SHP77 treated with DMSO at 0.1 percent for 48 hours (cell line): ENCODE data around the gene CDH23.

Experiments
- DNase-seq: peaks from one replicate; lab custom pipeline; 2025; lab: John Stamatoyannopoulos, UW

Gene CDH23

DNA sequence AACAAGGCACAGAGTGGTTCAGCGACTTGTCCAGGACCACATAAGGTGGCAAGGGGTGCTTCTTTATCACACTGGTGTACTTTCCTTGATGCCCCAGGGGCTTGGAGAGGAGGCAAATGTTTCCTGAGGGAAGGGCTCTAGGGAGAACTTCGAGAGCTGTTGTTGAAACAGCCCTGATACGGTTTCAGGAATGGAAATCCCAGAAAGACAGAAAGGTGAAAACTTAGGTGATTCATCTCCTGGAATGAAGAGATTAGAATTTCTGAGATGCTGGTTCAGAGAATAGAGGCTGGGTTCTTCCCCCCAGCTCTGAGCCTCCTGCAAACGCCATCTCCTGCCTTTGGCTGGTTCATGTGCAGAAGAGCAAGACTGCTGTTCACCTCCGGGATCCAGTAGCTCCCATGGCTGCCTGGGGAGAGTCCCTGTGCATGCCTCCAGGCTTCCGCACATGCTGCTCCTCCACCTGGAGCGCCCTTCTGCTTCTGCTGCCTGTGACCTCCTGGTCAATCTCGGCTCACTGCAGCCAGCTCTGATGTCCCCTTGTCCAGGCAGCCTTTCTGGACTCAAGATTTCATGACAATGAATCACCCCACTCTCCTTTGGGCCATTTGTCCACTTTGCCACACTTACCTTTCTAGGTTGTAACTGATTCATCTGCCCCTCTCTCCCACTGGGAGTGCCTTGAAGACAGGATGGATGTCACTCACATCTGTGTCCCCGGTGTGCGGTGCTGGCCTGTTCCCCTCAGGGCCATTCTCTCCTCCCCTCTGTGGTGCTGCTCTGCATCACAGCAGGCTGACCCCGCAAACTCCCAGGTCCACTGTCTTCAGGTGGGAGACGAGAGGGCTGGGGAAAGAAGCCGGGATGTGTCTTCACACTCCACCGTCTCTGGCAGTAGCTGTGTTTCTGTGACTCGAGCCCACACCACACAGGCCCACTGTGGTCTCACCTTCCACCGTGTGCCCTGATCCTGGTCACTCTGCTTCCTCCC, 3.6 kb upstream of the CDH23 start:
- no peak for DNase-seq

GRCh38 chr10:71393841-71394475, 2.8 kb upstream of the CDH23 start:
- no peak for DNase-seq

- no peak for DNase-seq
Observed at GRCh38 chr10:71394926-71395562, 1.7 kb upstream of the CDH23 start.

DNA sequence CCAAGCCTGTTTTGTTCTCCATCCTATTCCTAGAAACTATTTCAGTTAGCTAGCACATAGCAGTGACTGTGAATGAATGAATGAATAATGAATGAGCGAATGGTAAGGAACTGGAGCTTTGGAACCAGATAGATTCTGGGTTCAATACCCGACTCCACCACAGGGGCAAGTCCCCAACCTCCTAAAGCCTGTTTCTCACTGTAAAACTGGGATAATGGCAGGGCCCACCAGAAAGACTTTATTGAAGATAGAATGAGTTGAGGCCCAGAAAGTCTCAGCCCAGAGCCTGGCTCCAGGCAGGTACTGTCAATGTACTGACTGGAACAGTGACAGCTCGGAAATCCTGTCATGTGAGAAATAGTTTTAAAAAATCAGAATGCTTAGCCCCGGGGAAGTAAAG, 1.1 kb upstream of the CDH23 start:
- DNase-seq: no peak

DNA sequence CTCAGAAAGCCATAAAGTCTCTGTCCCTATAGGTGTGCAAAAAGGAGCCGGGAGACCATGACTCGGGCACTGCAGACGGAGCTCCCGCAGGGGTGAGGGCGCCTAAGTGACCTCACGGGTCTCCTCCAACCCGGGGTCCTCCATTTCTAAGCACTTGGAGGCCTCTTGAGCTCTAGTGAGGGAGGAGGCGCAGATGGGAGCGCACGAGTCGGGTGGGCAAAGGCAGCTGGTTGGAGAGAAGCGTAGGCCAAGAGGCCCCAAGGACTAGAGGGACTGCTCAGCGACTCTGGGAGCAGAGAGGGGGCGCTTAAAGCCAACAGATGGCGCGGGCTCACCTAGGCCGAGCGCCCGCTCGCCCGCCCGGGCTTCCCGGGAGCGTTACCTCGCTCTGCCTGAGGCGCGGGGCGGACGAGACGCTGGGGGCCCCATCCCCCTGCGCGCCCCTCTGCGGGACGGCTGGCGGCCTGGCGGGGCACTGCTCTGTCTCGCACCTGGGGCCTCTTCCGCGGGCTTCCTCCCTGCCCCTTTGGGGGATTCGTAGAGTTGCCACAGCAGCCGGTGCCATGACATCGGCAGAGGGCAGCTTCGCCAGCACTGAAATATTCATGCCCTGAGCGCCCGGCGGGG, 523 bp upstream of the CDH23 start:
- no peak for DNase-seq

DNA sequence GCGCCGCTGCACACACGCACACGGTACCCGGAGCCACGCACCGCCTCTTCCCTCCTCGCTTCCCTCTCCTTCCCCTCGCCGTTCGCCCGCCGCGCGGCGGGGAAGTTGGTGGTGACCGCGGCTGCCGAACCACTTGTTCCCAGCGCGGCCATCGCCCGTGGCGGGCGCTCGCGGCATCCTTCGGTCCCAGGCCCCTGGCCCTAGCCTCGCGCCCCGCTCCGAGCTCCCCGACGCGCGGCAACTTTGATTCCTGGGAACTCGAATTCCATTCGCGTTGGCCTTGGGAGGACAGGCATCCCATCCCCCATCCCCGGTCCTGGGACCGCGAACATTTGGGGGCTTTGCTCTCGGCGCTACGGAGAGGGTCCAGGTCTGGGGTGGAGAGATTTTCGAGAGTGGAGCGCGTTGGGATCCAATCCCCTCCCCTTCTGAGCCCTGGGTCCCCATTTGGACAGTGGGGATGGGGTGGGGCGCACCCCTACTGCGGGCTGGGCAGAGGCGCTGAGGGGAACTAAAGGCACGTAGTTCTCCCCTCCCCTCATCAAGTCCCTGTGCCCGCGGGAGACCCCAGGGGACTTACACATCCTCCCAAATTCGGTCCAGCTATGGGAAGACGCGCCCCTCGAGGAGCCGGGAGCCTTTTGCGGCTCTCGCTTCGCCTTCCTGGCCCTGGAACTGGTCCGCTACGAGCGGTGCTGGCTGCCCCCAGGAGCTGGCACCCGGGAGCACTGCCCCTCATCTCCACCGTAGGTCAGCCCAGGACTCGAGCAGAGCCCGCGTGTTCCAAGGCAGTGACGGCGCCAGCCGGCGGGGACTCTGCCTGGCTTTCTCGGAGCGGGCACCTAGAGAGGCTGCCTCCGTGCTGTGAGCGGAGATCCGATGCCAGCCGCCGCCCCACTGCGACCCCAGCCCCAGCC, 834 bp downstream of the CDH23 start:
- DNase-seq: no peak

GRCh38 chr10:71398976-71399375, 2.3 kb downstream of the CDH23 start:
- no peak for DNase-seq

DNA sequence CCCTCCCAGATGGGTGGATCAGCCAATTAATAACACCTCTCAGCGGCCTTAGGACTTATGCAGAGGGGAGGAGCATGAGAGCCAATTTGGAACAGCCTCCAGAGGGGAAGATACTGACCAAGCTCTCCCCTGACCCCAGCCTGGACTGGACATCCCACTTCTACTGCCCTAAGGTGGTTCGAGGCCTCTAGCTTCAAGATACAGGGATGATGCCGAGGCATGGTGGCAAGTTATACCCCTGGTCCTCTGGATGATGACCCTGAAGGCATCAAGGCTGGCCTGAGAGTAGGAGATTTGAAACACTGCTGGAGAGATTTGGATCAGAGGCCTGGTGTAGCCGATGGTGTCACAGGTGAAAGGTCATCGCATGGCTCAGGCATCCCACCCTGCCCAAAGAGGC, 3.2 kb downstream of the CDH23 start:
- no peak for DNase-seq

DNA sequence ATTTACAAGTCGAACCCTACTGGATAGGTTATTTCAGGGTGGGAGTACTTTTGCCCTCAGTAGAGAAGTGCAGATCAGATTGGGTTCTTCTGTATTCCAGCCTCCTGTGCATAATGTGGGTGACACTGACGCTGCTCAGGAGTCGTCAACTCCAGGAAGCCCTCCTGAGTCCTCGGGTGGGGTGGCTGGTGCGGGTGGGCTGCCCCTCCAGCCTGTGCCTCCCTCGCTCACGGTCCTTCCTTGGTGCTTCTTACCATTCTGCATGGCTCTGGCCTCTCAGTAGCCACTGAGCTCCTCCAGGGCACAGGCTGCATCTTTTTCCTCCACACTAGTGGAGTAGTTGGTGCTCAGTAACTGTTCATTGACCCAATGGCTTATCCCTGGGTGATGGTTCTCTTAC, 4.3 kb downstream of the CDH23 start:
- no peak for DNase-seq

DNA sequence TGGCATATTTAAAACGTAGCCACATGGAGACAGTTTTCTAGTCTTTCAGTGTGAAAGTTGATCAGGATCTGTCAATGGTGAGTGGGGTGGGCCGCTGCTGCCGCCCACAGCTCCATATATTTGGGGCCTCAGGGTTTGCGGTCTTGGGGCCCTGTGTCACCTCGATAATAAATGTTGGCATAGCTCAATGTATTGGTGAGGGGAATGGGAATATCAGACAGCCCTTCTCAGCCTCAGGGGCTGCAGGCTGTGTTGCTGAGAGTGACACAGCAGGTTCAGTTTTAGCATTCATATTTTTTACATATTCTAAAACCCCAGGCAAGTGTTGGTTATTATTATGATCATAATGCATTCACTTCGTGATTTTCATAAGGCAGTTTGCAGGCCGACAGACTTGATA, 5.3 kb downstream of the CDH23 start:
- no peak for DNase-seq

GRCh38 chr10:71404503-71405295, 8.0 kb downstream of the CDH23 start:
- DNase-seq: no peak

DNA sequence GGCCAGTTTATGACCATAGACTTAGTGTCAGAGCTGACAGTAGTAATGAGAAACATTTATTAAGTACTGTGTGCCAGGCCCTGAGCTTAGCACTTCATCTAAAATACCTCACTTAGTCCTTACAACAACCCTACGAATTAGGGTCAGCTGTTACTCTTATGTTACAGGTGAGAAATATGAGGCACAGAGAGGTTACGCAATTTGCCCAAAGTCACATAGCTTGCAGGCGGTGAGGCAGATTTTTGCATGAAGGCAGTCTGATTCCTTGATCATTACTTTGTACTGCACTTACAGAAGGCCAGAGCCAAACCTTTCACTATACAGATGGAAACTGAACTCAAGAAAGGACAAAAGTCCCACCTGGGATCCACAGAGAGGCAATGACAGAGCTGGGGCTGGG, 10.2 kb downstream of the CDH23 start:
- DNase-seq: no peak

DNA sequence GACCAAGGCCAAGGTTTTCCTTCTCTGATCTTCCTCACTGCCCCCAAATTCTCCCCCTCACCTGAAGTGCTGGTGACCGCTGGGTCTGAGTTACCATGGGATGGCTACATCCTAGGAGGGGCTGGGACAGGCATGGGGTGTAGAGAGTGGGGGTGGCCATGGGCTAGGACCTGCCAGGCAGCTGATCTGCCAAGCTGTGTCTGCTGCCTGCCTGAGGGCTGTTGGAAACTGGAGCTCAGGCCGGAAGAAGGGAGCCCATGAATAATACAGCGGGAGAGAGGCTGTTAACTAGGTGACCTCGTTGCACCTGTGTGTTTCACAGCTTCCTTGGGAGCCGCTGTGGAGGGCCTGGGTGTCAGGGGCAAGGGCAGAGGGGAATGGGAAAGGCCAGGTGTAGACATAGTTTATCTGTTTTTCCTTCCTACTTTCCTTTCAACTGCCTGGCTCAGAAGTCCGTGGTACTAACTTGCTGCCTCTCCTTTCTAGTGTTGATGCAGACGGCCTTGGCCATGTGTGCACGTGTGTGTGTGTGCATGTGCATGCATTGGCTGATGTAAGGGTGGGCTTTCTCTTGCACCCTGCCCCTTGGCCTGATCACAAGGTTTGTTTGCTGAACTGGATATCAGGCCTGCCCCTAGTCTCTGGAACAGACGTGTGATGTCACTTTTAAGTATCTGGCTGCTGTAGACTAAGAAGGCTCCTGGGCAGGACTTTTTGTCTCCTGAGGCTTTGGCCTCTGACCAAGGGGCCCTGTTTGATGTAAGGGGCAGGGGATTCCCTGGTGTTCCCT, 11.9 kb downstream of the CDH23 start:
- DNase-seq: no peak

DNA sequence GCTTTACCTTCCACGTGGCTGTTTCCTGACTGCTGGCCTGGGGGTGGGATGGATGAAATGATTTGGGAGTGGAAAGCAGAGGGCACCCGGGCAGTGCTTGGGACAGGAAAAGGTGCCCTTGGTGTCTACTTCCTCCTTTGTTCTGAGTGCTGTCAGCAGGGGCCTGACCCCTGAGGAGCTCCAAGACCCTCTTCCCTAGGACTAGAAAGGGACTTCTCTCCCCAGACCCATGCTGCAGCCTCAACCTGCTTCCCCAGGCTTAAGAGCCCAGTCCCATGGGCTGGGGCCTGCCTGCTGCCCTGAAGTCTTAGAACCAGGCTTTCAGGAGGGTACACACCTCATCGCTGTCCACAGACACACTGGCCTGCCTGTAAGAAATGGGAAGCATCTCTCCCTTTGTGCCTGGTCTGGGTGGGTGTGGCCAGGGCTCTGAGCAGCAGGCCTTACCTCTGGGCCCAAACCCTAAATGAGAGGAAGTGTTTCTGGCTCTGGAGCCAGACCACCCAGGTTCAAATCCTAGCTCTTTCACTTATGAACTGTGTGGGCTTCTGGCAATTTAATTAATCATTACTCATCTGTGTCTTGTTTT, 12.9 kb downstream of the CDH23 start:
- no peak for DNase-seq

DNA sequence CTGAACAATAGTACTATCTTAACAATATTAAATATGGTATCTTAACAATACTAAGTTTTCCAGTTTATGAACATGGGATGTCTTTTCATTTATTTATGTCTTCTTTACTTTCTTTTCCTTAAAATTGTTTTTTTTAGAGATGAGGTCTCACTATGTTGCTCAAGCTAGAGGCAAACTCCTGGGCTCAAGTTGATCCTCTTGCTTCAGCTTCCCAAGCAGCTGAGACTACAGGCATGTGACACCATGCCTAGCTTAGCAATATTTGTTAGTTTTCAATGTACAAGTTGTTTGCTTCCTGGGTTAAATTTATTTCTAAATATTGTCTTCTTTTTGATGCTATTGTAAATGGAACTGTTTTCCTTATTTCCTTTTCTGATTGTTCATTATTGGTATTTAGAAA, 16.9 kb downstream of the CDH23 start:
- no peak for DNase-seq

DNA sequence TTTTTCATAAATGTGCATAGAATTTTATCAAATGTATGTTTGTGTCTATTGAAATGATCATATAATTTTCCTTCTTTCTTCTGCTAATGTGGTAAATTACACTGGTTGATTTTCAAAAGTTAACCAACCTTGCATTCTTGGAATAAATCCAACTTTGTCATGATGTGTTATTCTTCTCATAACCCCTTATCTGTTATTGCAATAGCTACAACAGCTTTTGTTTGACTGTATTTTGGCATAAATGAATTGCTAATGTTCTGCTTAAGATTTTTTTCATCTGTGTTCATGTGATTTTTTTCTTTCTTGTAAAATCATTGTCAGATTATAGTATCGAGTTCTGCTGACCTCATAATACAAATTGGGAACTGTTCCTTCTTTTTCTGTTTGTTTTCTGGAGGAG, 17.6 kb downstream of the CDH23 start:
- DNase-seq: no peak

- DNase-seq: no peak
Observed at GRCh38 chr10:71419002-71419540, 22.4 kb downstream of the CDH23 start.

DNA sequence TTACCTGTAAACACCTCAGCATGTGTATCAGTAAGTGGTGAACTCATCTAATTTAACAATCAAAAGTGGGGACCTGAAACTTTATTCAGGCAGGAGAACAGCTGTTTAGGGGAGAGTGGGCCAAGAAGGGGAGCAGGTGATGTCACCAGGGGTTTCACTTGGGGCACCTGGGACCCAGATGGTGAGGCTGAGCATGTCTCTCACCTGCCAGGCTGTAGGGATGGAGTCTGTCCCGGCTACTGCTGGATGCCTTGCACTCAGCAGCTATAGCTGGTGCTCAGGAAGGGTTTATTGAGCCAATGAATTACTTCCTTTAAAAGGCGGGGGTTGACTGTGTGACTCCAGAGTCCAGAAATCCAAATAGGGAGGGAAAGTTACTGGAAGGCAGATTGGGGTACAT, 23.0 kb downstream of the CDH23 start:
- DNase-seq: no peak

DNA sequence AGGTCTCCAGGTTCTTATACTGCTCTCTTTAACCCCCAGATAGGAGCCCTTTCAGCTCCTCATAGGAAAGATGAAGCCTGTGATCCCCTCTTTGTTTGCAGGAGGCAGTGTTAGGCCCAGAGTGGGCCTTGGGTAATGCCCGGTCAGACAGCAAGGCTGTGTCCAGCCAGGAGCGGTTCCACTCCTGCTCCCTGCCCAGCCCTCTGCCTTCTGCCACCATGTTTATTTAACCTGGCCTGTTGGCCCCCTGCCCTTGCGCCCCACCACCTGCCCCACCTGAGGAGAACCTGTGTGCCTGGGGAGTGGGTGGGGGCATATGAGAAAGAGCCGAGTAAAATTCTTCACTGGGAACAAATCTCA, 24.3 kb downstream of the CDH23 start:
- no peak for DNase-seq
